Sigmoid colon (tissue), 4 donors: Measurements from ENCODE around the gene SMIM36.

ENCODE experiments used
- CTCF ChIP-seq, 4 experiments: fragments of 450-650 bp in 3 of 4; fragments of 200-600 bp in 1 of 4; IDR thresholded peaks; one replicate each; pipeline ENCODE4 v1.5.1; 2016 to 2019; ENCODE audit warnings: antibody characterized with exemption in 4 of 4, mild to moderate bottlenecking in 3 of 4, moderate library complexity in 2 of 4
- POLR2AphosphoS5 ChIP-seq, 4 donors: sonication (generic); formaldehyde crosslinking; IDR thresholded peaks; one replicate each; pipeline ENCODE4 v1.6.1; 2017; ENCODE audit warnings: antibody characterized with exemption in 4 of 4

- TF ChIP-seq CTCF (IDR thresholded peaks at IDR 0.05) (peak; percentile 76 to 95 (median 82)), POLR2AphosphoS5 (IDR thresholded peaks at IDR 0.05) (peak in 1 of 4 donors; percentile 31)
Observed at GRCh38 chr17:55513885-55514590, 2.8 kb upstream of the SMIM36 start.
